KOPT-K1 (cell line): ENCODE data around the gene SNX9.

Experiments
- H3K27ac ChIP-seq: fragments of 200-600 bp; sonication (generic); 2 replicates; pipeline ENCODE4 v1.5.1; 2016; ENCODE audit warnings: antibody characterized with exemption, mild to moderate bottlenecking, low read depth, low read length; ENCODE audit not compliant: poor library complexity, severe bottlenecking
- H3K36me3 ChIP-seq: fragments of 200-600 bp; sonication (generic); 2 replicates; pipeline ENCODE4 v1.5.1; 2017; ENCODE audit warnings: antibody characterized with exemption, mild to moderate bottlenecking, low read length, moderate library complexity; ENCODE audit not compliant: insufficient read depth
- H3K9me3 ChIP-seq: fragments of 200-600 bp; sonication (generic); 2 replicates; pipeline ENCODE4 v1.5.1; 2017; ENCODE audit warnings: antibody characterized with exemption, low read length, mild to moderate bottlenecking; ENCODE audit not compliant: insufficient read depth, poor library complexity, severe bottlenecking

Gene SNX9

GRCh38 chr6:157980288-157981131 lies 157.5 kb downstream of the SNX9 start:
- Histone ChIP-seq H3K27ac (no peak overlapping the region), H3K9me3 (no peaks in the 10 kb centered on the region), H3K36me3 (no peaks in the 10 kb centered on the region)

- Histone ChIP-seq H3K27ac (peak overlapping the region; percentile 80), H3K9me3 (no peaks in the 10 kb centered on the region), H3K36me3 (no peaks in the 10 kb centered on the region)
Measured at GRCh38 chr6:157981132-157981394, 158.0 kb downstream of the SNX9 start.

- Histone ChIP-seq H3K9me3 (no peaks in the 10 kb centered on the region), H3K36me3 (no peaks in the 10 kb centered on the region), H3K27ac (peak within 1 kb of the TSS; percentile 80)
Measured at GRCh38 chr6:157981395-157982101, 158.5 kb downstream of the SNX9 start, which contains the start of gene SYNJ2. Gene SYNJ2, plus strand, starts transcription at chr6:157981863. Its CDS starts 99 bp downstream, at chr6:157981962.

GRCh38 chr6:157982102-157982562 lies 159.1 kb downstream of the SNX9 start:
- H3K9me3 ChIP-seq: no peaks in the 10 kb centered on the region
- H3K36me3 ChIP-seq: no peaks in the 10 kb centered on the region
- peak overlapping the region; percentile 80 for H3K27ac ChIP-seq

GRCh38 chr6:157982563-157983405 lies 159.7 kb downstream of the SNX9 start:
- Histone ChIP-seq H3K27ac (peak overlapping the region; percentile 80), H3K36me3 (no peaks in the 10 kb centered on the region), H3K9me3 (no peaks in the 10 kb centered on the region)

GRCh38 chr6:157983406-157984119 lies 160.5 kb downstream of the SNX9 start:
- Histone ChIP-seq H3K36me3 (no peaks in the 10 kb centered on the region), H3K9me3 (no peaks in the 10 kb centered on the region), H3K27ac (peak overlapping the region; percentile 80)

GRCh38 chr6:157984128-157984527 lies 161.1 kb downstream of the SNX9 start:
- H3K9me3 ChIP-seq: no peaks in the 10 kb centered on the region
- H3K36me3 ChIP-seq: no peaks in the 10 kb centered on the region
- H3K27ac ChIP-seq: no peak overlapping the region

- H3K9me3 ChIP-seq: no peaks in the 10 kb centered on the region
- H3K36me3 ChIP-seq: no peaks in the 10 kb centered on the region
- peak overlapping the region; percentile 6 for H3K27ac ChIP-seq
Measured at GRCh38 chr6:157984686-157985225, 161.7 kb downstream of the SNX9 start.

- Histone ChIP-seq H3K36me3 (no peaks in the 10 kb centered on the region), H3K9me3 (no peaks in the 10 kb centered on the region), H3K27ac (peak overlapping the region; percentile 6)
Measured at GRCh38 chr6:157985378-157986155, 162.5 kb downstream of the SNX9 start.

GRCh38 chr6:157987788-157988699 lies 165.0 kb downstream of the SNX9 start:
- Histone ChIP-seq H3K27ac (no peak overlapping the region), H3K36me3 (no peaks in the 10 kb centered on the region), H3K9me3 (no peaks in the 10 kb centered on the region)

- Histone ChIP-seq H3K36me3 (no peaks in the 10 kb centered on the region), H3K9me3 (no peaks in the 10 kb centered on the region), H3K27ac (no peak overlapping the region)
Measured at GRCh38 chr6:157988700-157989063, 165.6 kb downstream of the SNX9 start.

GRCh38 chr6:157989541-157990289 lies 166.7 kb downstream of the SNX9 start:
- H3K27ac ChIP-seq: peak overlapping the region; percentile 61
- H3K36me3 ChIP-seq: no peaks in the 10 kb centered on the region
- no peaks in the 10 kb centered on the region for H3K9me3 ChIP-seq
